H1 (cell line): ENCODE data around the gene RAB35. TPM values are rescaled to one million over a fixed set of nuclear protein-coding genes. Genes with fewer than 3 reads are reported as not detected.

ENCODE experiments used
- CTCF ChIA-PET: fragments of 300-600 bp; sonication (Branson Sonifier 250); formaldehyde crosslinking; loops from one replicate; lab custom pipeline; 2021; ENCODE audit not compliant: partially characterized antibody; lab: Charles Lee
- POLR2A ChIA-PET: fragments of 300-600 bp; sonication (Branson Sonifier 250); formaldehyde crosslinking; loops from one replicate; lab custom pipeline; 2021; ENCODE audit warnings: inconsistent platforms; ENCODE audit not compliant: partially characterized antibody; lab: Charles Lee
- DNase-seq, 2 experiments: peaks; one replicate each; pipeline versions ENCODE4 v3.0.0 to v3.0.0-alpha.2; 2010 to 2022; ENCODE audit warnings: low spot score in 2 of 2, low read depth in 1 of 2, mixed read lengths in 1 of 2
- FAIRE-seq: peaks from 2 replicates; lab custom pipeline; 2011; peaks lifted over from hg19 to GRCh38; lab: Jason Lieb, UNC
- H2AFZ ChIP-seq: 2 replicates; pipeline ENCODE4 v1.8.1; 2012; ENCODE audit warnings: low read length, inconsistent platforms
- H2AK5ac ChIP-seq: 2 replicates; pipeline ENCODE4 v1.6.1; 2013; ENCODE audit warnings: low read depth, low read length
- H2BK120ac ChIP-seq: replicated peaks from 2 replicates; pipeline ENCODE3; 2013; ENCODE audit warnings: low read depth, low read length, inconsistent platforms
- H2BK12ac ChIP-seq: 2 replicates; pipeline ENCODE4 v1.6.1; 2013; ENCODE audit warnings: low read depth, low read length
- H2BK15ac ChIP-seq: 2 replicates; pipeline ENCODE4 v1.6.1; 2013; ENCODE audit warnings: low read length
- H2BK20ac ChIP-seq: 2 replicates; pipeline ENCODE4 v1.6.1; 2013; ENCODE audit warnings: low read length
- H2BK5ac ChIP-seq: 2 replicates; pipeline ENCODE4 v1.6.1; 2013; ENCODE audit warnings: low read depth, low read length
- H3K14ac ChIP-seq: 2 replicates; pipeline ENCODE4 v1.6.1; 2013; ENCODE audit warnings: inconsistent platforms; ENCODE audit not compliant: insufficient read length
- H3K18ac ChIP-seq: 2 replicates; pipeline ENCODE4 v1.6.1; 2013; ENCODE audit warnings: low read length; ENCODE audit errors: extremely low read depth
- H3K23ac ChIP-seq: 2 replicates; pipeline ENCODE4 v1.6.1; 2013; ENCODE audit warnings: inconsistent platforms; ENCODE audit not compliant: insufficient read length
- H3K23me2 ChIP-seq: 2 replicates; pipeline ENCODE4 v1.6.1; 2013; ENCODE audit warnings: low read depth, low read length
- H3K27ac ChIP-seq: 2 replicates; pipeline ENCODE4 v1.6.1; 2011; ENCODE audit warnings: low read depth, low read length, inconsistent platforms
- H3K27me3 ChIP-seq, 4 experiments: replicated peaks in 1 of 4; 1 replicate in 1 of 4; 2 replicates in 3 of 4; pipeline versions ENCODE4 v1.6.1 to v1.8.1; 2011 to 2013; ENCODE audit warnings: low read length in 3 of 4, mild to moderate bottlenecking in 3 of 4, inconsistent platforms in 2 of 4, mixed read lengths in 2 of 4, moderate library complexity in 1 of 4; ENCODE audit not compliant: control insufficient read depth in 3 of 4, insufficient read depth in 3 of 4; ENCODE audit errors: extremely low read depth in 1 of 4
- H3K36me3 ChIP-seq, 4 experiments: 2 replicates each; pipeline versions ENCODE4 v1.6.1 to v1.8.1; 2011 to 2013; ENCODE audit warnings: mild to moderate bottlenecking in 4 of 4, low read length in 3 of 4, moderate library complexity in 2 of 4, control low read depth in 1 of 4, inconsistent platforms in 1 of 4; ENCODE audit not compliant: insufficient read depth in 4 of 4, control insufficient read depth in 2 of 4
- H3K4ac ChIP-seq: replicated peaks from 2 replicates; pipeline ENCODE3; 2013; ENCODE audit warnings: low read length, low read depth, mixed read lengths, inconsistent platforms; ENCODE audit not compliant: insufficient read length
- H3K4me1 ChIP-seq, 4 experiments: replicated peaks in 1 of 4; 1 replicate in 1 of 4; 2 replicates in 3 of 4; pipeline versions ENCODE4 v1.6.1 to v1.8.1; 2011 to 2013; ENCODE audit warnings: low read length in 3 of 4, inconsistent platforms in 2 of 4, mixed read lengths in 1 of 4; ENCODE audit not compliant: insufficient read depth in 4 of 4, control insufficient read depth in 3 of 4
- H3K4me2 ChIP-seq, 2 experiments: 2 replicates each; pipeline versions ENCODE4 v1.6.1 to v1.8.1; 2011 to 2013; ENCODE audit warnings: low read depth in 2 of 2, low read length in 2 of 2, control low read depth in 1 of 2, inconsistent platforms in 1 of 2, mild to moderate bottlenecking in 1 of 2; ENCODE audit not compliant: insufficient read depth in 1 of 2
- H3K4me3 ChIP-seq, 4 experiments: fragments of 200-600, 300-600 bp in 1 of 4; sonication (generic), shearing (Covaris generic), sonication (Bioruptor Twin) in 1 of 4; 2 replicates each; pipeline versions ENCODE4 v1.5.1 to v1.8.1; 2011 to 2016; ENCODE audit warnings: low read length in 4 of 4, low read depth in 3 of 4, control low read depth in 2 of 4, inconsistent platforms in 2 of 4, mild to moderate bottlenecking in 2 of 4, mixed read lengths in 1 of 4, moderate library complexity in 1 of 4; ENCODE audit not compliant: insufficient read depth in 2 of 4; ENCODE audit errors: extremely low read depth in 1 of 4
- H3K56ac ChIP-seq: replicated peaks from 2 replicates; pipeline ENCODE3; 2013; ENCODE audit warnings: low read depth, mild to moderate bottlenecking, mixed read lengths, low read length, inconsistent platforms; ENCODE audit not compliant: insufficient read length
- H3K79me1 ChIP-seq: 2 replicates; pipeline ENCODE4 v1.6.1; 2013; ENCODE audit warnings: low read depth, low read length, control low read depth
- H3K79me2 ChIP-seq, 2 experiments: 2 replicates each; pipeline versions ENCODE4 v1.6.1 to v1.8.1; 2012 to 2013; ENCODE audit warnings: low read length in 2 of 2, mild to moderate bottlenecking in 2 of 2, inconsistent platforms in 1 of 2; ENCODE audit not compliant: insufficient read depth in 2 of 2, control insufficient read depth in 1 of 2
- H3K9ac ChIP-seq, 4 experiments: replicated peaks in 1 of 4; 1 replicate in 1 of 4; 2 replicates in 3 of 4; pipeline versions ENCODE4 v1.6.1 to v1.8.1; 2011 to 2013; ENCODE audit warnings: low read depth in 3 of 4, low read length in 3 of 4, control low read depth in 2 of 4, mild to moderate bottlenecking in 2 of 4, moderate library complexity in 2 of 4, inconsistent platforms in 1 of 4; ENCODE audit errors: extremely low read depth in 1 of 4
- H3K9me3 ChIP-seq, 2 experiments: 2 replicates each; pipeline versions ENCODE4 v1.6.1 to v1.8.1; 2012 to 2013; ENCODE audit warnings: mild to moderate bottlenecking in 2 of 2, moderate library complexity in 2 of 2, control low read depth in 1 of 2, inconsistent platforms in 1 of 2, low read depth in 1 of 2, low read length in 1 of 2, mixed read lengths in 1 of 2; ENCODE audit not compliant: insufficient read depth in 2 of 2
- H4K20me1 ChIP-seq, 2 experiments: replicated peaks in 1 of 2; 2 replicates each; pipeline versions ENCODE3 to v1.8.1; 2011 to 2013; ENCODE audit warnings: inconsistent platforms in 2 of 2, low read length in 2 of 2, mild to moderate bottlenecking in 1 of 2; ENCODE audit not compliant: insufficient read depth in 2 of 2, control insufficient read depth in 1 of 2
- H4K5ac ChIP-seq: 2 replicates; pipeline ENCODE4 v1.6.1; 2013; ENCODE audit warnings: low read length, low read depth, mixed read lengths, inconsistent platforms; ENCODE audit not compliant: insufficient read length
- H4K8ac ChIP-seq: 2 replicates; pipeline ENCODE4 v1.8.0; 2013; ENCODE audit warnings: mild to moderate bottlenecking, moderate library complexity, low read length, inconsistent platforms; ENCODE audit not compliant: insufficient read depth; ENCODE audit errors: extremely low read depth
- H4K91ac ChIP-seq: replicated peaks from 2 replicates; pipeline ENCODE3; 2013; ENCODE audit warnings: low read length, mixed read lengths, inconsistent platforms; ENCODE audit not compliant: insufficient read length
- EGR1 ChIP-seq: IDR thresholded peaks from 2 replicates; pipeline ENCODE4 v1.6.1; 2011; ENCODE audit warnings: low read depth, low read length, borderline replicate concordance
- WGBS, 2 experiments: shearing (Covaris generic) in 1 of 2; methylation state at CpG; one replicate each; pipeline versions ENCODE4 v1.1.6 to v1.1.7; 2013 to 2015; ENCODE audit warnings: low lambda C conversion rate in 2 of 2, mixed read lengths in 2 of 2, inconsistent platforms in 1 of 2, low coverage in 1 of 2, missing lambda C conversion rate in 1 of 2; ENCODE audit not compliant: insufficient replicate concordance in 2 of 2, insufficient coverage in 1 of 2, insufficient read length in 1 of 2; ENCODE audit errors: extremely low coverage in 1 of 2, missing lambda C conversion rate in 1 of 2; 5-methylcytosine and 5-hydroxymethylcytosine counted together
- polyA plus RNA-seq, 7 experiments: library from polyadenylated mRNA; depleted of rRNA in 3 of 7; stranded (reverse) in 5 of 7; unstranded in 2 of 7; fragments of >200 nt in 5 of 7; fragments of 200-250 nt in 2 of 7; gene quantifications; 1 replicate in 5 of 7; 2 replicates in 1 of 7; 4 replicates in 1 of 7; pipeline versions ENCODE4 v1.2.1 to v1.2.3, GENCODE V29; 2011 to 2013; ENCODE audit warnings: missing spikeins in 2 of 7, mixed read lengths in 2 of 7
- total RNA-seq: library from RNA; stranded (reverse); fragmentation: NEBNext Ultra II Directional; extraction: Animal tissue kit (Norgen Biotek cat#: 25700); gene quantifications from 2 replicates; pipeline ENCODE4 v1.2.1, GENCODE V29; 2021

RAB35 gene
- total and polyA plus RNA-seq, 2 of the 8 experiments (the other 6 are each of a cell fraction or from before 2014, with no cell fraction given), result 33.4 to 39.0 TPM

DNA sequence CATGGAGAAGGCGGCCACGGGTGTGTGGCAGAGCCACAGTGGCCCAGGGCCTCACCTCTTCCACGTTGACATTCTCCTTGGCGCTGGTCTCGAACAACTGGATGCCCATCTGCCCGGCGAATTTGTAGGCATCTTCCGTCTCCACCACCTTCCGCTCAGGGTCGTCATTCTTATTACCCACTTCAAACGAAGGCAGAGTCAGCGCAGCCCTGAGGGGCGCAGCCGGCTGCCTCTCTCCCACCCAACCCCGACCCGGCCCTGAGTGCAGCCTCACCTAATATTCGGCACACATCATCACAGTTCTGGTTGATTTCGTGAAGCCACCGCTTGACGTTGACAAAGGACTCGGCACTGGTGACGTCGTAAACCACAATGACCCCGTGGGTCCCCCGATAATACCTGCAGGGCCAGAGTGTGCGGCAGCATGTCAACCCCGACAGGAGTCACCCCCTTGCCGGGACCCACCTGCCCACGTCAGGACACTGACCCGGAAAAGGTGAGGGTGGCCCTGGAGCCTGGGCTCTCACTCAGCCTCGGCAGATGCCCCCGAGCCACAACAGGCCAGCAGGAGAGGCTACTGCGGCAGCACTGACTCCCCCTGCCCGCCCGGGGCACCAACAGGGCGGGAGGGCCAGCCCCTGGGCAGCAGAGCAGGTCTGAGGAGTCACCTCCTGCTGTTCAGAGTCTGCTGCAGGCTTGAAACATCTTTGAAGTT, 17.6 kb downstream of the RAB35 start:
- Histone ChIP-seq H3K27me3 (no peaks in the 10 kb centered on the region), H4K91ac (no peak overlapping the region), H3K79me1 (peaks cover 6% of the 10 kb centered on the region; the same call in 1 of the 2 replicates), H3K9ac (no peak overlapping the region), H3K36me3 (peaks cover 0 to 18% (median 10%) of the 10 kb centered on the region in 4 experiments; a peak in 6 of 8 replicates), H2AK5ac (no peak overlapping the region), H3K18ac (no peak overlapping the region), H3K4ac (no peak overlapping the region), H3K23ac (no peak overlapping the region), H3K4me1 (peaks cover 6 to 22% (median 13%) of the 10 kb centered on the region in 4 experiments), H3K14ac (no peak overlapping the region), H3K79me2 (peaks cover 0 to 24% of the 10 kb centered on the region in 2 experiments; a peak in 3 of 4 replicates), H4K5ac (no peak overlapping the region), H3K9me3 (no peaks in the 10 kb centered on the region), H4K20me1 (peaks cover 6 to 16% of the 10 kb centered on the region in 2 experiments), H2BK5ac (no peak overlapping the region), H3K27ac (no peak overlapping the region), H2BK120ac (no peak overlapping the region), H2BK15ac (no peak overlapping the region), H2BK20ac (no peak overlapping the region), H2BK12ac (no peak overlapping the region), H3K4me2 (no peak overlapping the region), H3K4me3 (no peak overlapping the region), H3K23me2 (no peaks in the 10 kb centered on the region), H4K8ac (peak overlapping the region; percentile 36; the same call in 1 of the 2 replicates), H3K56ac (no peak overlapping the region), H2AFZ (no peak overlapping the region)
- DNase-seq, result no peak
- ChIA-PET CTCF (no interaction called here), POLR2A (interaction anchor here (6.3 kb wide), 1 partner anchor 17 kb away, joined by 52 read pairs; the partner anchor contains the start of gene RAB35)
- FAIRE-seq, result no peak
- no peak for TF ChIP-seq EGR1
- 91% methylated on average over 31 of the region's 36 CpGs; no CpG with 5 or more reads in 1 of the 2 experiments for WGBS, 2 experiments
